HUDEP-2 (cell line): Measurements from ENCODE around the gene ARL6IP1.
A peak's percentile ranks its signal among the peaks of the same experiment; 100 is the strongest.

Experiments
- DNase-seq, 76 experiments: peaks; one replicate each; lab custom pipeline; 2025; ENCODE audit not compliant: unreplicated experiment in 76 of 76; lab: John Stamatoyannopoulos, UW

Gene ARL6IP1

GRCh38 chr16:18801145-18801972, at the start of gene ARL6IP1:
Gene ARL6IP1, minus strand, starts transcription at chr16:18801549. Its CDS starts 83 bp downstream, at chr16:18801466.
- DNase-seq = peak; percentile 34 to 99 (median 97)

- no peak for DNase-seq
Measured at GRCh38 chr16:18846416-18846815, 45.1 kb upstream of the ARL6IP1 start.

- no peak for DNase-seq
Measured at GRCh38 chr16:18842565-18842964, 41.2 kb upstream of the ARL6IP1 start.

GRCh38 chr16:18841833-18842525, 40.6 kb upstream of the ARL6IP1 start:
- DNase-seq = no peak

GRCh38 chr16:18839555-18839954, 38.2 kb upstream of the ARL6IP1 start:
- DNase-seq = no peak

- DNase-seq = no peak
Measured at GRCh38 chr16:18836702-18837101, 35.4 kb upstream of the ARL6IP1 start.

GRCh38 chr16:18834864-18835263, 33.5 kb upstream of the ARL6IP1 start:
- peak in 1 of 76 experiments; percentile 3 for DNase-seq

- no peak for DNase-seq
Measured at GRCh38 chr16:18833707-18834505, 32.6 kb upstream of the ARL6IP1 start.

GRCh38 chr16:18832613-18833012, 31.3 kb upstream of the ARL6IP1 start:
- DNase-seq = no peak

- DNase-seq = no peak
Measured at GRCh38 chr16:18832006-18832405, 30.7 kb upstream of the ARL6IP1 start.

- DNase-seq = no peak
Measured at GRCh38 chr16:18829251-18829650, 27.9 kb upstream of the ARL6IP1 start.

- no peak for DNase-seq
Measured at GRCh38 chr16:18827890-18828289, 26.5 kb upstream of the ARL6IP1 start.

- no peak for DNase-seq
Measured at GRCh38 chr16:18816286-18816685, 14.9 kb upstream of the ARL6IP1 start.

- DNase-seq = no peak
Measured at GRCh38 chr16:18811925-18812324, 10.6 kb upstream of the ARL6IP1 start.

- DNase-seq = no peak
Measured at GRCh38 chr16:18809165-18809564, 7.8 kb upstream of the ARL6IP1 start.

GRCh38 chr16:18805257-18805773, 4.0 kb upstream of the ARL6IP1 start:
- no peak for DNase-seq

GRCh38 chr16:18804540-18804939, 3.2 kb upstream of the ARL6IP1 start:
- DNase-seq = no peak

GRCh38 chr16:18803569-18804462, 2.5 kb upstream of the ARL6IP1 start:
- no peak for DNase-seq

GRCh38 chr16:18802767-18803343, 1.5 kb upstream of the ARL6IP1 start:
- no peak for DNase-seq

GRCh38 chr16:18800775-18801144, 589 bp downstream of the ARL6IP1 start:
- DNase-seq = no peak
